Tibial nerve (tissue), 4 donors: ENCODE results near the gene SHKBP1. TPM values are rescaled to one million over a fixed set of nuclear protein-coding genes. Genes with fewer than 3 reads are reported as not detected.
A peak's percentile ranks its signal among the peaks of the same experiment; 100 is the strongest.

ENCODE experiments used
- DNase-seq, 2 donors: peaks; one replicate each; pipeline ENCODE4 v3.0.0-alpha.2; 2019; ENCODE audit warnings: low spot score in 2 of 2
- H3K27ac ChIP-seq, 4 donors: fragments of 200-600 bp; sonication (generic) in 3 of 4; one replicate each; pipeline ENCODE4 v1.5.1; 2017 to 2019; ENCODE audit warnings: mild to moderate bottlenecking in 1 of 4
- H3K27me3 ChIP-seq, 2 donors: fragments of 200-600 bp; sonication (generic) in 1 of 2; one replicate each; pipeline versions ENCODE4 v1.5.1 to v1.6.0; 2017 to 2019
- H3K36me3 ChIP-seq, 3 donors: fragments of 200-600 bp; sonication (generic); one replicate each; pipeline ENCODE4 v1.5.1; 2018 to 2019
- H3K4me1 ChIP-seq, 4 donors: fragments of 200-600 bp; sonication (generic) in 3 of 4; one replicate each; pipeline ENCODE4 v1.5.1; 2017 to 2019
- H3K4me3 ChIP-seq, 4 donors: fragments of 200-600 bp; sonication (generic) in 3 of 4; one replicate each; pipeline ENCODE4 v1.5.1; 2017 to 2019; ENCODE audit warnings: mild to moderate bottlenecking in 1 of 4, moderate library complexity in 1 of 4
- H3K9me3 ChIP-seq, 4 donors: fragments of 200-600 bp; sonication (generic) in 3 of 4; one replicate each; pipeline ENCODE4 v1.5.1; 2017 to 2019
- CTCF ChIP-seq, 5 experiments: fragments of 200-600 bp in 3 of 5; fragments of 450-650 bp in 2 of 5; sonication (generic) in 3 of 5; IDR thresholded peaks; one replicate each; pipeline ENCODE4 v1.5.1; 2016 to 2019; ENCODE audit warnings: antibody characterized with exemption in 5 of 5, mild to moderate bottlenecking in 3 of 5, moderate library complexity in 2 of 5
- EP300 ChIP-seq, 2 donors: sonication (generic); formaldehyde crosslinking; IDR thresholded peaks; one replicate each; pipeline ENCODE4 v1.6.1; 2017; ENCODE audit warnings: antibody characterized with exemption in 2 of 2, mild to moderate bottlenecking in 1 of 2
- POLR2A ChIP-seq, 2 donors: fragments of 450-650 bp; IDR thresholded peaks; one replicate each; pipeline ENCODE4 v1.6.1; 2017; ENCODE audit warnings: antibody characterized with exemption in 2 of 2, mild to moderate bottlenecking in 2 of 2, moderate library complexity in 2 of 2
- WGBS, 2 donors: methylation state at CpG; one replicate each; pipeline ENCODE4 v1.1.5; 2018; 5-methylcytosine and 5-hydroxymethylcytosine counted together
- total RNA-seq, 4 donors: library from RNA; depleted of rRNA; stranded (reverse); fragments of >200 nt; gene quantifications; one replicate each; pipeline ENCODE4 v1.1.0, GENCODE V29; 2016

SHKBP1 gene
- total RNA-seq, 4 donors from 2014 or later = 40.8 to 129 (median 51.2) TPM

- no peaks in the 10 kb centered on the region for H3K27me3 ChIP-seq
- H3K4me3 ChIP-seq = no peak overlapping the region
- H3K36me3 ChIP-seq = peaks cover 0 to 80% (median 24%) of the 10 kb centered on the region in 3 donors
- H3K27ac ChIP-seq = peak overlapping the region in 1 of 4 donors; percentile 3
- H3K9me3 ChIP-seq = no peaks in the 10 kb centered on the region
- peaks cover 0 to 54% (median 10%) of the 10 kb centered on the region in 4 donors for H3K4me1 ChIP-seq
- WGBS, 2 donors = 69 to 76% methylated on average over 10 to 11 of the region's 11 CpGs
- no peak for TF ChIP-seq CTCF (IDR thresholded peaks at IDR 0.05)
- no peak for TF ChIP-seq EP300 (IDR thresholded peaks at IDR 0.05)
- no peak for DNase-seq
Measured at GRCh38 chr19:40619333-40620160, 42.9 kb downstream of the SHKBP1 start.

- TF ChIP-seq CTCF (IDR thresholded peaks at IDR 0.05) (no peak), POLR2A (IDR thresholded peaks at IDR 0.05) (no peak), EP300 (IDR thresholded peaks at IDR 0.05) (no peak)
- WGBS, 2 donors = 93 to 94% methylated on average over 8 of the region's 8 CpGs
- H3K27me3 ChIP-seq = no peaks in the 10 kb centered on the region
- DNase-seq = no peak
- no peak overlapping the region for H3K4me3 ChIP-seq
- peaks cover 0 to 84% (median 24%) of the 10 kb centered on the region in 3 donors for H3K36me3 ChIP-seq
- no peak overlapping the region for H3K27ac ChIP-seq
- H3K9me3 ChIP-seq = no peaks in the 10 kb centered on the region
- peaks cover 0 to 48% (median 7%) of the 10 kb centered on the region in 4 donors for H3K4me1 ChIP-seq
Measured at GRCh38 chr19:40620161-40620485, 43.5 kb downstream of the SHKBP1 start.

- TF ChIP-seq CTCF (IDR thresholded peaks at IDR 0.05) (no peak), EP300 (IDR thresholded peaks at IDR 0.05) (no peak), POLR2A (IDR thresholded peaks at IDR 0.05) (no peak)
- no peak overlapping the region for H3K4me3 ChIP-seq
- DNase-seq = no peak
- H3K27ac ChIP-seq = no peak overlapping the region
- no peaks in the 10 kb centered on the region for H3K27me3 ChIP-seq
- no peaks in the 10 kb centered on the region for H3K9me3 ChIP-seq
- H3K4me1 ChIP-seq = peaks cover 0 to 37% (median 0%) of the 10 kb centered on the region in 4 donors
- WGBS, 2 donors = 50 to 100% methylated on average over 2 of the region's 2 CpGs
- peaks cover 1 to 93% (median 30%) of the 10 kb centered on the region in 3 donors for H3K36me3 ChIP-seq
Measured at GRCh38 chr19:40621283-40621682, 44.6 kb downstream of the SHKBP1 start.

GRCh38 chr19:40621966-40622772 is 45.5 kb downstream of the SHKBP1 start:
- H3K36me3 ChIP-seq = peaks cover 4 to 93% (median 30%) of the 10 kb centered on the region in 3 donors
- no peaks in the 10 kb centered on the region for H3K27me3 ChIP-seq
- H3K27ac ChIP-seq = no peak overlapping the region
- TF ChIP-seq POLR2A (IDR thresholded peaks at IDR 0.05) = no peak
- no peak for TF ChIP-seq EP300 (IDR thresholded peaks at IDR 0.05)
- no peak for TF ChIP-seq CTCF (IDR thresholded peaks at IDR 0.05)
- peaks cover 0 to 28% (median 0%) of the 10 kb centered on the region in 4 donors for H3K4me1 ChIP-seq
- 90 to 94% methylated on average over 22 of the region's 24 CpGs for WGBS, 2 donors
- no peak overlapping the region for H3K4me3 ChIP-seq
- DNase-seq = no peak
- H3K9me3 ChIP-seq = no peaks in the 10 kb centered on the region

GRCh38 chr19:40622773-40623075 is 46.1 kb downstream of the SHKBP1 start:
- WGBS, 2 donors = 82 to 87% methylated on average over 7 of the region's 7 CpGs
- Histone ChIP-seq H3K36me3 (peaks cover 4 to 94% (median 30%) of the 10 kb centered on the region in 3 donors), H3K27ac (no peak overlapping the region), H3K27me3 (no peaks in the 10 kb centered on the region), H3K4me1 (peaks cover 0 to 24% (median 0%) of the 10 kb centered on the region in 4 donors), H3K4me3 (no peak overlapping the region), H3K9me3 (no peaks in the 10 kb centered on the region)
- TF ChIP-seq CTCF (IDR thresholded peaks at IDR 0.05) (no peak), POLR2A (IDR thresholded peaks at IDR 0.05) (no peak), EP300 (IDR thresholded peaks at IDR 0.05) (no peak)
- DNase-seq = no peak
